OCI-LY7 (cell line): ENCODE measurements around the gene CIAPIN1. TPM values are rescaled to one million over a fixed set of nuclear protein-coding genes. Genes with fewer than 3 reads are reported as not detected.

Experiments
- BruUV-seq: library from RNA; stranded (reverse); fragments of 400-500 nt; replicated peaks from 2 replicates; lab custom pipeline; 2021; lab: Mats Ljungman, UMichigan
- CTCF ChIA-PET: fragments of 300-600 bp; sonication (Branson Sonifier 250); formaldehyde crosslinking; loops from one replicate; lab custom pipeline; 2022; ENCODE audit warnings: antibody characterized with exemption; ENCODE audit not compliant: unreplicated experiment; lab: Charles Lee
- POLR2A ChIA-PET: fragments of 300-600 bp; sonication (Branson Sonifier 250); formaldehyde crosslinking; loops from one replicate; lab custom pipeline; 2022; ENCODE audit warnings: antibody characterized with exemption; lab: Charles Lee
- DNase-seq: peaks from one replicate; pipeline ENCODE4 v3.0.0-alpha.2; 2015; ENCODE audit warnings: low spot score
- H2AFZ ChIP-seq: fragments of 200-600 bp; sonication (generic), shearing (Covaris generic); 2 replicates; pipeline ENCODE4 v1.6.1; 2014; ENCODE audit warnings: mild to moderate bottlenecking, antibody characterized with exemption, low read length, moderate library complexity
- H3K27ac ChIP-seq: fragments of 200-600 bp; sonication (generic); 2 replicates; pipeline ENCODE4 v1.5.1; 2014; ENCODE audit warnings: mixed run types, low read depth, mild to moderate bottlenecking, moderate library complexity, low read length, inconsistent platforms; ENCODE audit not compliant: poor library complexity, severe bottlenecking
- H3K36me3 ChIP-seq: fragments of 200-600 bp; sonication (generic); 2 replicates; pipeline ENCODE4 v1.6.1; 2014; ENCODE audit warnings: mild to moderate bottlenecking, antibody characterized with exemption, low read length, moderate library complexity, mixed read lengths; ENCODE audit not compliant: insufficient read depth
- H3K4me1 ChIP-seq: fragments of 200-600 bp; sonication (generic); 2 replicates; pipeline ENCODE4 v1.5.1; 2014; ENCODE audit warnings: mild to moderate bottlenecking, low read length; ENCODE audit not compliant: insufficient read depth, poor library complexity, severe bottlenecking
- H3K4me2 ChIP-seq: fragments of 200-600 bp; sonication (generic); 2 replicates; pipeline ENCODE4 v1.6.1; 2014; ENCODE audit warnings: mild to moderate bottlenecking, low read length
- H3K4me3 ChIP-seq: fragments of 200-600 bp; sonication (generic); 2 replicates; pipeline ENCODE4 v1.5.1; 2014; ENCODE audit warnings: mild to moderate bottlenecking, low read depth, low read length; ENCODE audit not compliant: poor library complexity, severe bottlenecking
- H3K79me2 ChIP-seq: fragments of 200-600 bp; sonication (generic); 2 replicates; pipeline ENCODE4 v1.6.1; 2016; ENCODE audit warnings: low read depth, mild to moderate bottlenecking, low read length, moderate library complexity, mixed read lengths; ENCODE audit not compliant: insufficient read depth
- H3K9me2 ChIP-seq: fragments of 200-600 bp; sonication (generic); 2 replicates; pipeline ENCODE4 v1.6.1; 2016; ENCODE audit warnings: mild to moderate bottlenecking, low read length, mixed read lengths; ENCODE audit not compliant: insufficient read depth
- H3K9me3 ChIP-seq: fragments of 200-600 bp; sonication (generic); 2 replicates; pipeline ENCODE4 v1.6.1; 2014; ENCODE audit warnings: mild to moderate bottlenecking, mixed run types, low read length, mixed read lengths
- H4K20me1 ChIP-seq: fragments of 200-600 bp; sonication (generic); 2 replicates; pipeline ENCODE4 v1.6.1; 2014; ENCODE audit warnings: mild to moderate bottlenecking, antibody characterized with exemption, low read length, moderate library complexity, mixed read lengths; ENCODE audit not compliant: insufficient read depth
- CTCF ChIP-seq: fragments of 200-600 bp; sonication (generic); conservative IDR thresholded peaks from 2 replicates; pipeline ENCODE4 v1.5.1; 2014; ENCODE audit warnings: mild to moderate bottlenecking, antibody characterized with exemption, low read length, moderate library complexity, mixed read lengths
- EZH2phosphoT487 ChIP-seq: fragments of 200-600 bp; sonication (generic); IDR thresholded peaks from 2 replicates; pipeline ENCODE4 v1.6.1; 2018; ENCODE audit warnings: low read depth, borderline replicate concordance, mild to moderate bottlenecking, mixed run types, antibody characterized with exemption, low read length, moderate library complexity, mixed read lengths
- intact Hi-C: fragments of 100-400 bp; cut with micrococcal nuclease; formaldehyde crosslinking; loops from one replicate; pipeline ENCODE4 v1.10.0; 2022; ENCODE audit not compliant: unreplicated experiment
- total RNA-seq, 2 experiments: library from RNA; depleted of rRNA in 1 of 2; stranded (reverse); fragments of >200 nt in 1 of 2; shearing (Covaris generic) in 1 of 2; gene quantifications; 2 replicates each; pipeline ENCODE4 v1.2.3, GENCODE V29; 2014 to 2022

Gene CIAPIN1
- total RNA-seq, 2 experiments from 2014 or later, result 47.7 to 58.9 TPM

DNA sequence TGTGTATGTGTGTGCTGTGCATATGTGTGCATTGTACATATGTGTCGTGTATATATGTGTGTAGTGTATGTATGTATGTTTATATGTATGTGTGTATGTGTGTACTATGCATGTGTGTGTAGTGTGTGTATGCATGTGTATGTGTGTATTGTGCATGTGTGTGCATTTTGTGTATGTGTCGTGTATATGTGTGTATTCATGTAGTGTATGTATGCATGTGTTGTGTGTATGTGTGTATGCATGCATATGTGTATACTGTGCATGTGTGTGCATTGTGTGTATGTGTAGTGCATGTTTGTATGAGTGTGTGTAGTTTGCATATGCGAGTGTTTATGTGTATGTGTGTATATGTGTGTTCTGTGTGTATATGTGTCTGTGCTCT is 58.1 kb downstream of the CIAPIN1 start:
- H3K9me3 ChIP-seq, result no peaks in the 10 kb centered on the region
- no peaks in the 10 kb centered on the region for H3K79me2 ChIP-seq
- H2AFZ ChIP-seq, result no peak overlapping the region
- no peak for DNase-seq
- H3K9me2 ChIP-seq, result no peaks in the 10 kb centered on the region
- H3K4me3 ChIP-seq, result no peak overlapping the region
- intact Hi-C loops, result no loop called here
- no peaks in the 10 kb centered on the region for H4K20me1 ChIP-seq
- BruUV-seq, result no TSS peak
- no peaks in the 10 kb centered on the region for H3K36me3 ChIP-seq
- ChIA-PET POLR2A (no interaction called here), CTCF (no interaction called here)
- TF ChIP-seq CTCF (no peak), EZH2phosphoT487 (no peak)
- no peak overlapping the region for H3K4me2 ChIP-seq
- H3K4me1 ChIP-seq, result peaks cover 7% of the 10 kb centered on the region
- no peak overlapping the region for H3K27ac ChIP-seq

GRCh38 chr16:57388359-57389086 is 58.7 kb downstream of the CIAPIN1 start:
- TF ChIP-seq CTCF, result no peak
- TF ChIP-seq EZH2phosphoT487, result no peak
- no peak for DNase-seq
- Histone ChIP-seq H3K4me2 (no peak overlapping the region), H3K9me2 (no peaks in the 10 kb centered on the region), H3K27ac (no peak overlapping the region), H4K20me1 (no peaks in the 10 kb centered on the region), H3K4me1 (peaks cover 8% of the 10 kb centered on the region), H3K9me3 (no peaks in the 10 kb centered on the region), H3K79me2 (no peaks in the 10 kb centered on the region), H3K4me3 (no peak overlapping the region), H3K36me3 (no peaks in the 10 kb centered on the region), H2AFZ (no peak overlapping the region)
- ChIA-PET CTCF (no interaction called here), POLR2A (interaction anchor here (0.6 kb wide), 1 partner anchor 28 kb away, joined by 3 read pairs; no protein-coding TSS in a partner anchor)
- BruUV-seq, result no TSS peak
- intact Hi-C loops, result no loop called here
